Breast epithelium (tissue), 4 donors: ENCODE measurements around the gene RNF220. TPM values are rescaled to one million over a fixed set of nuclear protein-coding genes. Genes with fewer than 3 reads are reported as not detected.

Experiments
- DNase-seq, 2 donors: peaks; one replicate each; pipeline ENCODE4 v3.0.0-alpha.2; 2019; ENCODE audit warnings: low spot score in 2 of 2
- H3K27ac ChIP-seq, 2 donors: fragments of 200-600 bp; sonication (generic) in 1 of 2; one replicate each; pipeline ENCODE4 v1.5.1; 2016 to 2019; ENCODE audit warnings: mild to moderate bottlenecking in 1 of 2
- H3K27me3 ChIP-seq, 2 donors: fragments of 200-600 bp; sonication (generic) in 1 of 2; one replicate each; pipeline versions ENCODE4 v1.5.1 to v1.6.0; 2017 to 2019; ENCODE audit warnings: control low read depth in 1 of 2, mild to moderate bottlenecking in 1 of 2
- H3K36me3 ChIP-seq: fragments of 200-600 bp; one replicate; pipeline ENCODE4 v1.5.1; 2019
- H3K4me1 ChIP-seq, 2 donors: fragments of 200-600 bp; sonication (generic); one replicate each; pipeline ENCODE4 v1.5.1; 2016 to 2019; ENCODE audit warnings: control low read depth in 1 of 2
- H3K4me3 ChIP-seq, 3 donors: fragments of 200-600 bp; sonication (generic); 1 replicate in 2 of 3; 2 replicates in 1 of 3; pipeline ENCODE4 v1.5.1; 2016 to 2019; ENCODE audit warnings: mild to moderate bottlenecking in 3 of 3, moderate library complexity in 2 of 3
- H3K9me3 ChIP-seq, 2 donors: fragments of 200-600 bp; sonication (generic) in 1 of 2; one replicate each; pipeline ENCODE4 v1.5.1; 2016 to 2019; ENCODE audit warnings: control low read depth in 1 of 2
- POLR2A ChIP-seq: fragments of 450-650 bp; IDR thresholded peaks from one replicate; pipeline ENCODE4 v1.6.1; 2016; ENCODE audit warnings: antibody characterized with exemption, mild to moderate bottlenecking, moderate library complexity
- POLR2AphosphoS5 ChIP-seq, 3 donors: sonication (generic); formaldehyde crosslinking; IDR thresholded peaks; one replicate each; pipeline ENCODE4 v1.6.1; 2017; ENCODE audit warnings: antibody characterized with exemption in 3 of 3
- intact Hi-C: fragments of 100-400 bp; cut with DNase I; formaldehyde crosslinking; loops from one replicate; pipeline ENCODE4 v1.15.1; 2023; ENCODE audit warnings: low total_unique reads
- total RNA-seq, 3 donors: library from RNA; depleted of rRNA; stranded (reverse); fragments of >200 nt; gene quantifications; one replicate each; pipeline ENCODE4 v1.1.0, GENCODE V29; 2016
- TF ChIP-seq, protein P1 (sequence below), 3 donors: fragments of 450-650 bp; IDR thresholded peaks; one replicate each; pipeline ENCODE4 v1.5.1; 2016 to 2017; ENCODE audit warnings: antibody characterized with exemption in 3 of 3, mild to moderate bottlenecking in 3 of 3, moderate library complexity in 3 of 3

Gene RNF220
- total RNA-seq, 3 donors from 2014 or later: 90.4 to 110 (median 93.4) TPM

DNA sequence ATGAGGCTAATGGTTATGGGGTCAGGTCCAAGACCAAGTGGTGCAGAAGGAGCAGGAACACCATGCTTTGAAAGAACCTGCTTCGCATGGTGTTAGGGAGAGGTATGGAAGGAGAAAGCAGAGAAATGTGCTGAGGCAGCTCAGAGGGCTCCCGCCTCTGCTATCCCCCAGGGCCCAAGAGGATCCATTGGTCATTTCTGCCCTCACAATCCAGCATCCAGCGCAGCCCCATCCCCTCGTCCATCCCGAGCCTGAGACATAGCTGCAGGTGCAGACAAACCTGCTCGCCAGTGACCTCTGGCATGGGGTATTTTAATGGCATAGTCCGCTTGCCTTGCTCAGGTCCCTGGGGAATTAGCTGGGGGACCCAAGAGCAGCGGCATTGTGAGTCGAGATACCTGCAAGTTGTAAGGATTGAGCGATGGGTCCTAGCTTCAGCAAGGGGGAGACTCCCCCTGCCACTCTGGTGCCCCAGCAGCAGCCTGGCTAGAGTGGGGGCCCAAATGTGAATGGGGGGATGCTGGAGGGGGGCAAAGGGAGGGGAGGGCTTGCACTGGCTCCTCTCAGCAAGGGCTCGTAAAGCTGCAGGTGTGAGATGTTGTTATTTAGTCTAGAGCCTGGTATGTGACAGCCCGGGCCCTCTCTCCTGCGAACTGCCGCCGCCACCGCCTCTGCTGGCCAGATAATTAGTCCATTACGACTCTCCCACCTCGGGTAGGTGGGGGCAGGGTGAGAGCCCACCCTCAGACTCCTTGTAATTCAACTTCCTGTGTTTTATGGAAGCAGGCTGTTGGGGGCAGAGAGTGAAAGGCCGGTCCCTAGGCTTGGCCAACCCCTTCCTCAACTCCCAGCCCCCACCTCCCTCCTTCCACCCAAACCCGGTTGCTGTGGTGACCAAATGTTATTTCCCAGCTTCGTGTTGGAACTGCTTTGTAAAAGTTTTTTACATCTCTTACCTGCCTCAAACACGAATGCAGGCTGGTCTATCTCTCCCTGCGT lies 118.8 kb downstream of the RNF220 start:
- no peaks in the 10 kb centered on the region for H3K4me1 ChIP-seq
- H3K36me3 ChIP-seq: no peaks in the 10 kb centered on the region
- no peak overlapping the region for H3K27ac ChIP-seq
- no peak overlapping the region for H3K4me3 ChIP-seq
- DNase-seq: no peak
- intact Hi-C loops: no loop called here
- H3K27me3 ChIP-seq: peaks cover 0 to 4% of the 10 kb centered on the region in 2 donors
- no peaks in the 10 kb centered on the region for H3K9me3 ChIP-seq
- TF ChIP-seq, protein P1, sequence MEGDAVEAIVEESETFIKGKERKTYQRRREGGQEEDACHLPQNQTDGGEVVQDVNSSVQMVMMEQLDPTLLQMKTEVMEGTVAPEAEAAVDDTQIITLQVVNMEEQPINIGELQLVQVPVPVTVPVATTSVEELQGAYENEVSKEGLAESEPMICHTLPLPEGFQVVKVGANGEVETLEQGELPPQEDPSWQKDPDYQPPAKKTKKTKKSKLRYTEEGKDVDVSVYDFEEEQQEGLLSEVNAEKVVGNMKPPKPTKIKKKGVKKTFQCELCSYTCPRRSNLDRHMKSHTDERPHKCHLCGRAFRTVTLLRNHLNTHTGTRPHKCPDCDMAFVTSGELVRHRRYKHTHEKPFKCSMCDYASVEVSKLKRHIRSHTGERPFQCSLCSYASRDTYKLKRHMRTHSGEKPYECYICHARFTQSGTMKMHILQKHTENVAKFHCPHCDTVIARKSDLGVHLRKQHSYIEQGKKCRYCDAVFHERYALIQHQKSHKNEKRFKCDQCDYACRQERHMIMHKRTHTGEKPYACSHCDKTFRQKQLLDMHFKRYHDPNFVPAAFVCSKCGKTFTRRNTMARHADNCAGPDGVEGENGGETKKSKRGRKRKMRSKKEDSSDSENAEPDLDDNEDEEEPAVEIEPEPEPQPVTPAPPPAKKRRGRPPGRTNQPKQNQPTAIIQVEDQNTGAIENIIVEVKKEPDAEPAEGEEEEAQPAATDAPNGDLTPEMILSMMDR (IDR thresholded peaks at IDR 0.05): no peak

DNA sequence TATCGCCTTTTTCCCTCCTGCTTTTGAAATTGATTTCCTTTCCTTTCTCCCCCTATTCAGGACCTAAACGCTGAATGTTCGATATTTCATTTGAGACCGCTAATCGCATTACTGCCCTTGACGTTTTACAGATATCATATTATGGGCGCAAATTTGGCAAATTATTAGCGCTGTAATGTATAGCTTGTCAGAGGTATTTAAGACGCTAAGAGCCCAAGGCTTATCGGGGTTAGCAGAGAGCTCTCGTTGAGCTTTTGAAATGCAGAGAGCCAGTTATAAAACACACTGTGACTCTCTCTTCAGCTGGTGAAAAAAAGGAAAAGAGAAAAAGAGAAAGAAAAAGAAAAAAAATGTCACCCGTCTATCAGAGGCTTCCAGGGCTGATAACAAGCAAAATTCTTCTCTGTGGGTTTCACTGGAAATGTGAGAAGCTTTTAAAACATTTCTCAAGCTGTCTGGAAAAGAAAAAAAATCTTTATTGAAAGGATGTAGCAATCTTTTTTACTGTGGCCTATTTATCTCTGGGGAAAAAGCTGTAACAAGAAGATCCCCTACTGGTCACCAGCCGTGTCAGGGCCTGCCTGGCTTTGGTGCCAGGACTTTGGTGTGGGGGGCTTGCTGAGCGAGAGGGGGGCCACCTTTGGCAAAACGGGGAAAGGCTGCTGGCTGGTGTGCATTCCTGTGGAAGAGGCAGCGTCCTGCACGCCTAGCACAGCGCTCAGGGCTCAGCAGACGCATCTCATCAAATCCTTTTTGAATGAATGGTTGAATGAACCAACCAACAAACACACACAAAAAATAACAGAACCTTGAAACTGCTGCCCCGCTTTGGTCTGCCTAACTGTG lies 119.8 kb downstream of the RNF220 start:
- no peaks in the 10 kb centered on the region for H3K4me1 ChIP-seq
- no peak overlapping the region for H3K4me3 ChIP-seq
- no peak for DNase-seq
- no peak overlapping the region for H3K27ac ChIP-seq
- peaks cover 0 to 4% of the 10 kb centered on the region in 2 donors for H3K27me3 ChIP-seq
- H3K9me3 ChIP-seq: no peaks in the 10 kb centered on the region
- intact Hi-C loops: no loop called here
- TF ChIP-seq POLR2AphosphoS5 (IDR thresholded peaks at IDR 0.05) (no peak), POLR2A (no peak)
- TF ChIP-seq, protein P1 (IDR thresholded peaks at IDR 0.05): no peak
- H3K36me3 ChIP-seq: no peaks in the 10 kb centered on the region

DNA sequence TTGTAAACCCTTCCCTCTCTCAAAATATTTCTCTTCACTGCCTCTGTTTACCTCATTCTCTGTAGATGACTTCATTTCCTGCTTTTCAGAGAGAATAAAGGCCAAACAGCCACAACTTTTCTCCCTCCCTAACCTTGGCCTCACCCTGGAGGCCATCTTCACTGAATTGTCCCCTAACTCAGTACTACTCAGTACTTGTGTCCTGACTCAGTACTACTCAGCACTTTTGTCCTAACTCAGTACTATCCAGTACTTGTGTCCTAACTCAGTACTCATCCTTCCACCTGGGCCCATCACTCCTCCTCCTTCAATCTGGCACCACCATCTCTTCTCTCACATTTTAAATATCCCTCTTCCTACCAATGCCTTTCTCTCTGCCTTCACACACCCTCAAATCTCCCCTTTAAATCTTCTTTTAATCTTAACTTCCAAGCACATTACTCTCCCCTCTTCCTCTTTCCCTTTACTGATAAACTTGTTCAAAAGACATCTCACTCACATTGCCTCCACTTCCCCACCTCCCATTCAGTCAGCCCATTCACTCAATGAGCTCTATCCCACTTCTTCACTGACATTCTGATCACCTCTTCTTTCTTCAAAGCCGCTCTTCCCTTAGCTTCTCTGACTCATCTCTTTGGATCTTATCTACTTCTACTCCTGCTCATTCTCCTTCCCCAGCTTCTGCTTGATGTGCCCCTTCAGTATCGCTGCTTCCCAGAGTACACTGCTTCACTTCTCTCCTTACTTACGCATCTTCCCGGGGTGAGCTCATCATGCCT lies 121.4 kb downstream of the RNF220 start:
- no peak for DNase-seq
- H3K27me3 ChIP-seq: peaks cover 0 to 4% of the 10 kb centered on the region in 2 donors
- H3K4me3 ChIP-seq: no peak overlapping the region
- H3K27ac ChIP-seq: no peak overlapping the region
- no peaks in the 10 kb centered on the region for H3K9me3 ChIP-seq
- no peaks in the 10 kb centered on the region for H3K36me3 ChIP-seq
- no peaks in the 10 kb centered on the region for H3K4me1 ChIP-seq
- TF ChIP-seq POLR2A: no peak
- TF ChIP-seq, protein P1 (IDR thresholded peaks at IDR 0.05): no peak
- TF ChIP-seq POLR2AphosphoS5 (IDR thresholded peaks at IDR 0.05): no peak
- intact Hi-C loops: no loop called here

DNA sequence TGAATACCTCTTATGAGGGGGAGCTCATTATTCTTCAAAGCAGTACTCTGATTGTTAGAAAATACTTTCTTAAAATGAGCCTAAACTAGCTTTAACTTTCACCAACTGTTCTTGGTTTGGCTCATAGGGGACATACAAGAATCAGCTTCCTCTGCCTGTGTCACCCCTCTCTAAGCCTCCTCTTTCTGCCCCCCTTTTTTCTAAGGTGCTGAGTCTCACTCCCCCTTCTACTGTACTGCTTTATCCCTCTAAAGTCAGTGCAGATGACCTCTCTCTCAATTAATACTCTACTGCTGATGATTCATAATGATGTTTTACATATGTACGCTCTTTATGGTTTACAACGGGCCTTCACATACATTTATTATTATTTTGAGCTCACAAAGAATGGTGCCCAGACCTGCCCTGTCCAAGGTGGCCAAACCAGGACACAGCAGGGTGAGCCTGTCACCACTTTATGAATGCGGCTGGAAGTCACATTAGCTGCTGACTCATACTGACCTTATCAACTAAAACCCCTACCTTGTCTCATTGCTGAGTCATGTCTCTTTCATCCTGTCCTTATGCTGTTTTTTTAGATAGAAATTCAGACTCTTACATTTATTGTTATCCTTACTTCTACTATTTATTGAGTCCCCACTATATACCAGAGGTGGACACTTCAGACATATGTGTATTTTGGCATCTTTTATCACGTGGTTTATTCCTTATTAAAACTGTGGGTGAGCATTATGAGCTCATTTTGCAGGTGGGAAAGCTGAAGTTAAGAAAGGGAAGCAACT lies 126.9 kb downstream of the RNF220 start:
- intact Hi-C loops: no loop called here
- Histone ChIP-seq H3K4me1 (no peaks in the 10 kb centered on the region), H3K27ac (no peak overlapping the region), H3K27me3 (no peaks in the 10 kb centered on the region), H3K4me3 (no peak overlapping the region), H3K36me3 (no peaks in the 10 kb centered on the region), H3K9me3 (no peaks in the 10 kb centered on the region)
- TF ChIP-seq POLR2AphosphoS5 (IDR thresholded peaks at IDR 0.05): no peak
- TF ChIP-seq, protein P1 (IDR thresholded peaks at IDR 0.05): no peak
- TF ChIP-seq POLR2A: no peak
- DNase-seq: no peak
